ENCODE measurements around the gene GPR62. TPM values are rescaled to one million over a fixed set of nuclear protein-coding genes. Genes with fewer than 3 reads are reported as not detected.
"Not testable (repeated sequence)": the region's sequence is repeated elsewhere in the genome, so short reads cannot be mapped to it uniquely, and the experiment has no call there.

The GPR62 gene
- total RNA-seq, 1 donor from 2014 or later, result not detected

- no peak for DNase-seq (ENCODE audit: low spot score)
Observed at GRCh38 chr3:51970606-51971300, 15.6 kb downstream of the GPR62 start.

GRCh38 chr3:51971350-51971749 lies 16.2 kb downstream of the GPR62 start:
- DNase-seq (ENCODE audit: low spot score), result no peak

GRCh38 chr3:51974277-51974962 lies 19.2 kb downstream of the GPR62 start:
- no peak for DNase-seq (ENCODE audit: low spot score)

- peak; percentile 86 for DNase-seq (ENCODE audit: low spot score)
Observed at GRCh38 chr3:51974963-51975851, 20.0 kb downstream of the GPR62 start, which contains the start of gene ABHD14A. Gene ABHD14A (plus strand): TSS chr3:51975064. CDS start chr3:51975136, 72 bp downstream.

GRCh38 chr3:51975852-51976549 lies 20.8 kb downstream of the GPR62 start:
- DNase-seq (ENCODE audit: low spot score), result peak; percentile 79

- DNase-seq (ENCODE audit: low spot score), result no peak
Observed at GRCh38 chr3:51977446-51978142, 22.4 kb downstream of the GPR62 start.

- no peak for DNase-seq (ENCODE audit: low spot score)
Observed at GRCh38 chr3:51978143-51978502, 22.9 kb downstream of the GPR62 start.

GRCh38 chr3:51980253-51980652 lies 25.1 kb downstream of the GPR62 start:
- DNase-seq (ENCODE audit: low spot score), result no peak

- no peak for DNase-seq (ENCODE audit: low spot score)
Observed at GRCh38 chr3:51982352-51982837, 27.2 kb downstream of the GPR62 start.

GRCh38 chr3:51982838-51983577 lies 27.8 kb downstream of the GPR62 start, which contains the start of gene ACY1:
Gene ACY1 (plus strand): TSS chr3:51983535. CDS start chr3:51984065, 530 bp downstream.
- peak; percentile 92 for DNase-seq (ENCODE audit: low spot score)

- no peak for DNase-seq (ENCODE audit: low spot score)
Observed at GRCh38 chr3:51983578-51984268, 28.5 kb downstream of the GPR62 start.

- no peak for DNase-seq (ENCODE audit: low spot score)
Observed at GRCh38 chr3:51984269-51984647, 29.1 kb downstream of the GPR62 start.

- DNase-seq (ENCODE audit: low spot score), result no peak
Observed at GRCh38 chr3:51985063-51985462, 29.9 kb downstream of the GPR62 start.

GRCh38 chr3:51986010-51986947 lies 31.1 kb downstream of the GPR62 start:
- DNase-seq (ENCODE audit: low spot score), result no peak

- no peak for DNase-seq (ENCODE audit: low spot score)
Observed at GRCh38 chr3:51987568-51987967, 32.4 kb downstream of the GPR62 start.

- no peak for DNase-seq (ENCODE audit: low spot score)
Observed at GRCh38 chr3:51988286-51989146, 33.3 kb downstream of the GPR62 start.

GRCh38 chr3:51990501-51990971 lies 35.4 kb downstream of the GPR62 start:
- DNase-seq (ENCODE audit: low spot score), result not testable (repeated sequence)
